K562 (cell line): Measurements from ENCODE around the gene FHIT. TPM values are rescaled to one million over a fixed set of nuclear protein-coding genes. Genes with fewer than 3 reads are reported as not detected.

Source experiments
- ATAC-seq: fragments of 200-7000 bp; cut with Tn5 transposase; 3 replicates; pipeline ENCODE4 v1.9.1; 2020; ENCODE audit warnings: moderate library complexity
- BruUV-seq: library from RNA; stranded (reverse); fragments of 400-500 nt; replicated peaks from 2 replicates; lab custom pipeline; 2021; lab: Mats Ljungman, UMichigan
- CTCF ChIA-PET: fragments of 300-600 bp; formaldehyde crosslinking; extraction: SDS; loops from one replicate; lab custom pipeline; 2021; ENCODE audit warnings: low intra/inter-chr PET ratio; lab: Yijun Ruan, JAX
- POLR2A ChIA-PET: fragments of 300-600, 350-650 bp; sonication (Branson Sonifier 250); formaldehyde crosslinking; extraction: SDS; loops from one replicate; lab custom pipeline; 2021; ENCODE audit warnings: antibody characterized with exemption, inconsistent platforms; lab: Yijun Ruan, JAX
- DNase-seq, 4 experiments: peaks; one replicate each; pipeline versions ENCODE4 v3.0.0 to v3.0.0-alpha.2; 2011 to 2018; ENCODE audit warnings: low spot score in 3 of 4, mixed read lengths in 3 of 4; ENCODE audit errors: extremely low read depth in 1 of 4
- FAIRE-seq: peaks from 2 replicates; lab custom pipeline; 2011; peaks lifted over from hg19 to GRCh38; lab: Jason Lieb, UNC
- H2AFZ ChIP-seq: 2 replicates; pipeline ENCODE4 v1.6.0; 2011; ENCODE audit warnings: low read depth, low read length, control low read depth, inconsistent platforms
- H3K27ac ChIP-seq: fragments of 200-600 bp; 3 replicates; pipeline ENCODE4 v1.8.0; 2011; ENCODE audit warnings: low read depth, mild to moderate bottlenecking, control low read depth, inconsistent platforms, low read length, moderate library complexity, mixed read lengths; ENCODE audit errors: extremely low read depth
- H3K27me3 ChIP-seq, 2 experiments: fragments of 300-600 bp in 1 of 2; 2 replicates in 1 of 2; 3 replicates in 1 of 2; pipeline versions ENCODE4 v1.6.0 to v1.8.0; 2011; ENCODE audit warnings: inconsistent platforms in 2 of 2, low read length in 2 of 2, mild to moderate bottlenecking in 1 of 2, mixed read lengths in 1 of 2, moderate library complexity in 1 of 2; ENCODE audit not compliant: control insufficient read depth in 2 of 2, insufficient read depth in 2 of 2
- H3K36me3 ChIP-seq: fragments of 300-600 bp; 3 replicates; pipeline ENCODE4 v1.8.0; 2011; ENCODE audit warnings: mild to moderate bottlenecking, low read length, inconsistent platforms; ENCODE audit not compliant: control insufficient read depth, insufficient read depth
- H3K4me1 ChIP-seq, 2 experiments: fragments of 200-600 bp in 1 of 2; replicated peaks in 1 of 2; 2 replicates in 1 of 2; 3 replicates in 1 of 2; pipeline versions ENCODE4 v1.5.1 to v1.8.0; 2011; ENCODE audit warnings: inconsistent platforms in 2 of 2, low read length in 2 of 2, mild to moderate bottlenecking in 1 of 2, mixed read lengths in 1 of 2, moderate library complexity in 1 of 2; ENCODE audit not compliant: control insufficient read depth in 2 of 2, insufficient read depth in 2 of 2
- H3K4me2 ChIP-seq: 2 replicates; pipeline ENCODE4 v1.6.1; 2011; ENCODE audit warnings: low read length, control low read depth, inconsistent platforms, mixed read lengths; ENCODE audit not compliant: insufficient read depth
- H3K4me3 ChIP-seq: fragments of 200-600 bp; sonication (generic), shearing (Covaris generic); 2 replicates; pipeline ENCODE4 v1.5.1; 2016; ENCODE audit warnings: control low read depth, inconsistent platforms
- H3K79me2 ChIP-seq: fragments of 200-600 bp; 3 replicates; pipeline ENCODE4 v1.8.0; 2011; ENCODE audit warnings: low read length, inconsistent platforms; ENCODE audit not compliant: control insufficient read depth, insufficient read depth
- H3K9ac ChIP-seq, 2 experiments: 2 replicates each; pipeline versions ENCODE4 v1.6.0 to v1.6.1; 2011; ENCODE audit warnings: low read depth in 2 of 2, low read length in 2 of 2, control low read depth in 1 of 2, inconsistent platforms in 1 of 2, mild to moderate bottlenecking in 1 of 2, mixed read lengths in 1 of 2; ENCODE audit not compliant: insufficient read depth in 1 of 2
- H3K9me1 ChIP-seq: one replicate; pipeline ENCODE4 v1.6.0; 2011; ENCODE audit warnings: inconsistent platforms, mild to moderate bottlenecking, low read length, moderate library complexity; ENCODE audit not compliant: control insufficient read depth, insufficient read depth
- H3K9me3 ChIP-seq: replicated peaks from 2 replicates; pipeline ENCODE4 v1.5.1; 2011; ENCODE audit warnings: low read depth, low read length, inconsistent platforms; ENCODE audit not compliant: control insufficient read depth, insufficient read depth
- H4K20me1 ChIP-seq: replicated peaks from 2 replicates; pipeline ENCODE4 v1.6.1; 2011; ENCODE audit warnings: low read length, inconsistent platforms, mixed read lengths; ENCODE audit not compliant: control insufficient read depth, insufficient read depth
- CEBPG ChIP-seq, 3 experiments: fragments of 200-800 bp in 1 of 3; sonication (Bioruptor generic) in 1 of 3; sonication (generic) in 1 of 3; formaldehyde crosslinking in 1 of 3; IDR thresholded peaks in 2 of 3; conservative IDR thresholded peaks in 1 of 3; 2 replicates each; pipeline versions ENCODE4 v1.6.1 to v1.8.0; 2016 to 2022; ENCODE audit warnings: missing compliant biosample characterization in 2 of 3, missing genetic modification characterization in 2 of 3, mild to moderate bottlenecking in 1 of 3, missing genetic modification reagents in 1 of 3
- CREM ChIP-seq: IDR thresholded peaks from 2 replicates; pipeline ENCODE4 v1.6.1; 2014; ENCODE audit warnings: antibody characterized with exemption, low read depth
- ESRRA ChIP-seq: fragments of 450-650 bp; IDR thresholded peaks from 2 replicates; pipeline ENCODE4 v1.6.1; 2014; ENCODE audit warnings: low read depth, mild to moderate bottlenecking, moderate library complexity, borderline replicate concordance
- GTF2E2 ChIP-seq: fragments of 200-800 bp; sonication (Bioruptor generic); IDR thresholded peaks from 2 replicates; pipeline ENCODE4 v1.6.1; 2016; ENCODE audit warnings: missing genetic modification characterization, missing compliant biosample characterization
- KDM4B ChIP-seq, 2 experiments: fragments of 450-650 bp in 1 of 2; sonication (generic) in 1 of 2; IDR thresholded peaks; 2 replicates each; pipeline ENCODE4 v1.6.1; 2016 to 2017; ENCODE audit warnings: borderline replicate concordance in 2 of 2, antibody characterized with exemption in 1 of 2, low read depth in 1 of 2, mild to moderate bottlenecking in 1 of 2
- MEIS2 ChIP-seq: fragments of 450-650 bp; IDR thresholded peaks from 2 replicates; pipeline ENCODE4 v1.6.1; 2014; ENCODE audit warnings: mild to moderate bottlenecking; ENCODE audit not compliant: partially characterized antibody
- MIER1 ChIP-seq: fragments of 450-650 bp; IDR thresholded peaks from 2 replicates; pipeline ENCODE4 v1.6.1; 2016; ENCODE audit warnings: antibody characterized with exemption, mild to moderate bottlenecking, low read depth
- POLR3A ChIP-seq: IDR thresholded peaks from 2 replicates; pipeline ENCODE4 v1.6.1; 2011; ENCODE audit warnings: borderline replicate concordance, mild to moderate bottlenecking, moderate library complexity; ENCODE audit not compliant: insufficient read length, insufficient read depth; ENCODE audit errors: extremely low read depth
- RUNX1 ChIP-seq: sonication (generic); IDR thresholded peaks from 2 replicates; pipeline ENCODE4 v1.6.1; 2016; ENCODE audit warnings: antibody characterized with exemption, low read depth
- U2AF1 ChIP-seq: fragments of 200-400 bp; formaldehyde crosslinking; optimal IDR thresholded peaks from 2 replicates; pipeline ENCODE3; 2017; ENCODE audit warnings: mild to moderate bottlenecking, low read depth, low read length, moderate library complexity
- ZNF408 ChIP-seq: fragments of 250-450 bp; sonication (Bioruptor Pico); IDR thresholded peaks from 2 replicates; pipeline ENCODE4 v1.4.0; 2020; ENCODE audit warnings: low read depth, mild to moderate bottlenecking, moderate library complexity
- ZNF57 ChIP-seq: fragments of 450-650 bp; formaldehyde crosslinking; IDR thresholded peaks from 2 replicates; pipeline ENCODE4 v1.4.0; 2020; ENCODE audit warnings: mild to moderate bottlenecking, moderate library complexity
- WGBS: fragments of 100-300 bp; shearing (Covaris generic); methylation state at CpG from one replicate; pipeline ENCODE4 v1.1.6; 2016; ENCODE audit warnings: low coverage, mixed read lengths; ENCODE audit not compliant: insufficient coverage; ENCODE audit errors: missing lambda C conversion rate; 5-methylcytosine and 5-hydroxymethylcytosine counted together
- in situ Hi-C: fragments of 300-500 bp; cut with MboI; formaldehyde crosslinking; loops from 4 replicates; pipeline ENCODE4 v1.15.0; 2018; ENCODE audit warnings: inconsistent platforms, mixed read lengths
- intact Hi-C: fragments of 100-400 bp; cut with micrococcal nuclease; formaldehyde crosslinking; loops from 2 replicates; pipeline ENCODE4 v1.14.2; 2022
- polyA plus RNA-seq, 8 experiments: library from polyadenylated mRNA; depleted of rRNA in 4 of 8; stranded (reverse) in 5 of 8; unstranded in 3 of 8; fragments of >200 nt; fragmentation: Nextera tagmentation in 2 of 8; fragmentation: Illumina TruSeq in 1 of 8; extraction: Ambion mirVana in 2 of 8; extraction: Trizol in 1 of 8; gene quantifications; 2 replicates each; pipeline versions ENCODE4 v1.2.1 to v1.2.3, GENCODE V29; 2011 to 2014; ENCODE audit warnings: inconsistent platforms in 1 of 8, missing spikeins in 1 of 8
- total RNA-seq, 7 experiments: library from RNA; depleted of rRNA in 6 of 7; stranded (reverse); fragments of >200 nt in 6 of 7; fragmentation: Illumina TruSeq in 2 of 7; extraction: Trizol in 2 of 7; gene quantifications; 2 replicates each; pipeline versions ENCODE4 v1.2.1 to v1.2.3, GENCODE V29; 2011 to 2021; ENCODE audit warnings: low replicate concordance in 1 of 7
- TF ChIP-seq, protein P1 (sequence below): fragments of 450-650 bp; formaldehyde crosslinking; IDR thresholded peaks from 2 replicates; pipeline ENCODE4 v1.4.0; 2020; ENCODE audit warnings: mild to moderate bottlenecking
- TF ChIP-seq, protein P2 (sequence below), 2 experiments: fragments of 250-450 bp in 1 of 2; fragments of 450-650 bp in 1 of 2; sonication (Bioruptor Pico) in 1 of 2; IDR thresholded peaks; 2 replicates each; pipeline versions ENCODE4 v1.6.1 to v1.8.0; 2016 to 2021; ENCODE audit warnings: mild to moderate bottlenecking in 2 of 2, moderate library complexity in 2 of 2, missing compliant biosample characterization in 1 of 2, missing genetic modification characterization in 1 of 2
- TF ChIP-seq, protein P3 (sequence below): sonication (generic); formaldehyde crosslinking; IDR thresholded peaks from 2 replicates; pipeline ENCODE4 v1.5.0; 2020; ENCODE audit warnings: missing genetic modification reagents

The FHIT gene
- total and polyA plus RNA-seq, 9 of the 15 experiments (the other 6 are each of a cell fraction or from before 2014, with no cell fraction given) = 1.7 to 9.1 (median 4.3) TPM

DNA sequence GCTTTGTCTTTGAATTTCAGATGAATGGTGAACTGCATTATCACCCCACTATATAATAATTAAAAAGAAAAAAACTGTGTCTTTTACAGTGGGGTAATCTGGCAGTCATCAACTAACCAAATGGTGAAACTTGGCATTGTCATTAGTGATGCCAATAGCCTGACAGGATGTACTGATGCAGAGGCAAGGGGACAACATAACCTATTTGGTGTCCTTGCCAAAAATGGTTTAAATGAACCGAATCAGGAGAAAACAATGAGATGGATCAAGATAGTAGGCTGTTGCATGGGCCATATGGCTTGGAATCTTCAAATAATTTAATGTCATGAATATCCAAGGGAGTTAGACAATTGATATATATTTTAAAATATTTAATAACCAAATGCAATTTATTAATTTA is 738.7 kb downstream of the FHIT start:
- CTCF ChIA-PET = no interaction called here
- in situ Hi-C loops = no loop called here
- ATAC-seq = no peak
- TF ChIP-seq ESRRA = no peak
- no peak for TF ChIP-seq U2AF1
- no peak for TF ChIP-seq MIER1
- TF ChIP-seq, protein P1, sequence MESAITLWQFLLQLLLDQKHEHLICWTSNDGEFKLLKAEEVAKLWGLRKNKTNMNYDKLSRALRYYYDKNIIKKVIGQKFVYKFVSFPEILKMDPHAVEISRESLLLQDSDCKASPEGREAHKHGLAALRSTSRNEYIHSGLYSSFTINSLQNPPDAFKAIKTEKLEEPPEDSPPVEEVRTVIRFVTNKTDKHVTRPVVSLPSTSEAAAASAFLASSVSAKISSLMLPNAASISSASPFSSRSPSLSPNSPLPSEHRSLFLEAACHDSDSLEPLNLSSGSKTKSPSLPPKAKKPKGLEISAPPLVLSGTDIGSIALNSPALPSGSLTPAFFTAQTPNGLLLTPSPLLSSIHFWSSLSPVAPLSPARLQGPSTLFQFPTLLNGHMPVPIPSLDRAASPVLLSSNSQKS = no peak
- TF ChIP-seq RUNX1 = no peak
- no peak for TF ChIP-seq GTF2E2 (tag)
- TF ChIP-seq, protein P2, sequence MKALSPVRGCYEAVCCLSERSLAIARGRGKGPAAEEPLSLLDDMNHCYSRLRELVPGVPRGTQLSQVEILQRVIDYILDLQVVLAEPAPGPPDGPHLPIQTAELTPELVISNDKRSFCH (CRISPR knock-in tag; IDR thresholded peaks at IDR 0.05) = no peak
- TF ChIP-seq, protein P2 (tag; IDR thresholded peaks at IDR 0.05) = no peak
- no peak for TF ChIP-seq ZNF57 (CRISPR knock-in tag)
- TF ChIP-seq CREM = no peak
- no peak for TF ChIP-seq POLR3A
- TF ChIP-seq, protein P3, sequence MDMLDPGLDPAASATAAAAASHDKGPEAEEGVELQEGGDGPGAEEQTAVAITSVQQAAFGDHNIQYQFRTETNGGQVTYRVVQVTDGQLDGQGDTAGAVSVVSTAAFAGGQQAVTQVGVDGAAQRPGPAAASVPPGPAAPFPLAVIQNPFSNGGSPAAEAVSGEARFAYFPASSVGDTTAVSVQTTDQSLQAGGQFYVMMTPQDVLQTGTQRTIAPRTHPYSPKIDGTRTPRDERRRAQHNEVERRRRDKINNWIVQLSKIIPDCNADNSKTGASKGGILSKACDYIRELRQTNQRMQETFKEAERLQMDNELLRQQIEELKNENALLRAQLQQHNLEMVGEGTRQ (CRISPR knock-in tag) = no peak
- no peak for TF ChIP-seq ZNF408 (CRISPR knock-in tag)
- no peak for TF ChIP-seq KDM4B (IDR thresholded peaks at IDR 0.05; ENCODE audit: borderline replicate concordance in 2 of 2, low read depth in 1 of 2)
- TF ChIP-seq CEBPG (CRISPR knock-in tag; IDR thresholded peaks at IDR 0.05) = no peak
- TF ChIP-seq CEBPG (tag; conservative IDR thresholded peaks at IDR 0.05 in 1 of 2, IDR thresholded peaks at IDR 0.05 in 1 of 2) = no peak
- no peak for TF ChIP-seq MEIS2

More for the DNA sequence above, 738.7 kb downstream of the FHIT start:
- no peak overlapping the region for H3K4me3 ChIP-seq
- H2AFZ ChIP-seq = no peak overlapping the region
- no peaks in the 10 kb centered on the region for H4K20me1 ChIP-seq
- H3K9ac ChIP-seq = no peak overlapping the region
- H3K9me1 ChIP-seq = no peaks in the 10 kb centered on the region
- H3K27me3 ChIP-seq = no peaks in the 10 kb centered on the region
- no peaks in the 10 kb centered on the region for H3K9me3 ChIP-seq
- H3K4me1 ChIP-seq = no peaks in the 10 kb centered on the region; a peak in 1 of 5 replicates
- no peaks in the 10 kb centered on the region for H3K79me2 ChIP-seq
- BruUV-seq = no TSS peak
- H3K4me2 ChIP-seq = no peak overlapping the region
- H3K36me3 ChIP-seq = no peaks in the 10 kb centered on the region
- no peak overlapping the region for H3K27ac ChIP-seq
- intact Hi-C loops = no loop called here
- 7% methylated on average over 1 of the region's 1 CpG for WGBS
- no peak for DNase-seq
- no peak for FAIRE-seq
- POLR2A ChIA-PET = no interaction called here
